ENCODE results near the gene UBR1.

UBR1 gene

GRCh38 chr15:43105778-43106485 is at the start of gene UBR1:
Gene UBR1 (minus strand): TSS chr15:43106038. CDS start chr15:43106022, 16 bp downstream.
- H3K79me2 ChIP-seq (ENCODE audit: insufficient read depth, low read length) = peaks cover 49% of the 10 kb centered on the region
- no peaks in the 10 kb centered on the region for H3K9me3 ChIP-seq (ENCODE audit: insufficient read depth, low read length)
- no peaks in the 10 kb centered on the region for H3K9me2 ChIP-seq (replicated peaks; ENCODE audit: insufficient read depth, low read length)
- TF ChIP-seq CTCF (IDR thresholded peaks at IDR 0.05; ENCODE audit: insufficient read depth, low read length, poor library complexity, severe bottlenecking) = no peak
- TF ChIP-seq EZH2phosphoT487 (conservative IDR thresholded peaks at IDR 0.05; ENCODE audit: low read length) = no peak
- no peaks in the 10 kb centered on the region for H3K27me3 ChIP-seq (ENCODE audit: low read length)
- H4K20me1 ChIP-seq (ENCODE audit: low read depth, low read length) = no peaks in the 10 kb centered on the region
- H3K4me3 ChIP-seq (ENCODE audit: insufficient read depth, low read length, poor library complexity, severe bottlenecking) = peak within 1 kb of the TSS; percentile 73
- peak within 1 kb of the TSS; percentile 88 for H2AFZ ChIP-seq (ENCODE audit: low read depth, low read length, severe bottlenecking)
- no peaks in the 10 kb centered on the region; the same call in 1 of the 2 replicates for H3K36me3 ChIP-seq (ENCODE audit: low read length)
- H3K4me2 ChIP-seq (ENCODE audit: low read depth, low read length, poor library complexity, severe bottlenecking) = peak within 1 kb of the TSS; percentile 94
- peak within 1 kb of the TSS; percentile 65 for H3K9ac ChIP-seq (ENCODE audit: low read length)
- peak within 1 kb of the TSS; percentile 47 for H3K27ac ChIP-seq (ENCODE audit: low read depth, low read length)
- H3F3A ChIP-seq (ENCODE audit: insufficient read depth) = peaks cover 6% of the 10 kb centered on the region; the same call in 1 of the 2 replicates

GRCh38 chr15:43153269-43153668 is 47.4 kb upstream of the UBR1 start:
- no peaks in the 10 kb centered on the region for H3F3A ChIP-seq (ENCODE audit: insufficient read depth)
- no peaks in the 10 kb centered on the region for H3K27me3 ChIP-seq (ENCODE audit: low read length)
- no peaks in the 10 kb centered on the region for H4K20me1 ChIP-seq (ENCODE audit: low read depth, low read length)
- H3K9me3 ChIP-seq (ENCODE audit: insufficient read depth, low read length) = no peaks in the 10 kb centered on the region
- H3K79me2 ChIP-seq (ENCODE audit: insufficient read depth, low read length) = no peaks in the 10 kb centered on the region
- H3K27ac ChIP-seq (ENCODE audit: low read depth, low read length) = no peak overlapping the region
- no peak overlapping the region for H2AFZ ChIP-seq (ENCODE audit: low read depth, low read length, severe bottlenecking)
- no peak for TF ChIP-seq EZH2phosphoT487 (conservative IDR thresholded peaks at IDR 0.05; ENCODE audit: low read length)
- TF ChIP-seq CTCF (IDR thresholded peaks at IDR 0.05; ENCODE audit: insufficient read depth, low read length, poor library complexity, severe bottlenecking) = no peak
- H3K4me2 ChIP-seq (ENCODE audit: low read depth, low read length, poor library complexity, severe bottlenecking) = no peak overlapping the region
- H3K9me2 ChIP-seq (replicated peaks; ENCODE audit: insufficient read depth, low read length) = no peaks in the 10 kb centered on the region
- peaks cover 53% of the 10 kb centered on the region; the same call in 1 of the 2 replicates for H3K36me3 ChIP-seq (ENCODE audit: low read length)
- no peak overlapping the region for H3K9ac ChIP-seq (ENCODE audit: low read length)
- no peak overlapping the region for H3K4me3 ChIP-seq (ENCODE audit: insufficient read depth, low read length, poor library complexity, severe bottlenecking)

GRCh38 chr15:43151688-43152087 is 45.9 kb upstream of the UBR1 start:
- H3K4me3 ChIP-seq (ENCODE audit: insufficient read depth, low read length, poor library complexity, severe bottlenecking) = no peak overlapping the region
- no peak overlapping the region for H3K9ac ChIP-seq (ENCODE audit: low read length)
- no peak overlapping the region for H3K27ac ChIP-seq (ENCODE audit: low read depth, low read length)
- H3K9me3 ChIP-seq (ENCODE audit: insufficient read depth, low read length) = no peaks in the 10 kb centered on the region
- H3K79me2 ChIP-seq (ENCODE audit: insufficient read depth, low read length) = no peaks in the 10 kb centered on the region
- H2AFZ ChIP-seq (ENCODE audit: low read depth, low read length, severe bottlenecking) = no peak overlapping the region
- no peaks in the 10 kb centered on the region for H3K9me2 ChIP-seq (replicated peaks; ENCODE audit: insufficient read depth, low read length)
- H3K27me3 ChIP-seq (ENCODE audit: low read length) = no peaks in the 10 kb centered on the region
- H3F3A ChIP-seq (ENCODE audit: insufficient read depth) = peaks cover 4% of the 10 kb centered on the region; the same call in 1 of the 2 replicates
- TF ChIP-seq CTCF (IDR thresholded peaks at IDR 0.05; ENCODE audit: insufficient read depth, low read length, poor library complexity, severe bottlenecking) (no peak), EZH2phosphoT487 (conservative IDR thresholded peaks at IDR 0.05; ENCODE audit: low read length) (no peak)
- H3K4me2 ChIP-seq (ENCODE audit: low read depth, low read length, poor library complexity, severe bottlenecking) = no peak overlapping the region
- H3K36me3 ChIP-seq (ENCODE audit: low read length) = peaks cover 52% of the 10 kb centered on the region; the same call in 1 of the 2 replicates
- H4K20me1 ChIP-seq (ENCODE audit: low read depth, low read length) = no peaks in the 10 kb centered on the region

Data from SU-DHL-6 (cell line).